ENCODE results near the gene CAMTA1.
"Not testable (repeated sequence)": the region's sequence is repeated elsewhere in the genome, so short reads cannot be mapped to it uniquely, and the experiment has no call there.

The CAMTA1 gene

GRCh38 chr1:6912518-6912917 lies 127.3 kb downstream of the CAMTA1 start:
- no peak for DNase-seq

GRCh38 chr1:6913086-6913485 lies 127.8 kb downstream of the CAMTA1 start:
- DNase-seq, result no peak

DNA sequence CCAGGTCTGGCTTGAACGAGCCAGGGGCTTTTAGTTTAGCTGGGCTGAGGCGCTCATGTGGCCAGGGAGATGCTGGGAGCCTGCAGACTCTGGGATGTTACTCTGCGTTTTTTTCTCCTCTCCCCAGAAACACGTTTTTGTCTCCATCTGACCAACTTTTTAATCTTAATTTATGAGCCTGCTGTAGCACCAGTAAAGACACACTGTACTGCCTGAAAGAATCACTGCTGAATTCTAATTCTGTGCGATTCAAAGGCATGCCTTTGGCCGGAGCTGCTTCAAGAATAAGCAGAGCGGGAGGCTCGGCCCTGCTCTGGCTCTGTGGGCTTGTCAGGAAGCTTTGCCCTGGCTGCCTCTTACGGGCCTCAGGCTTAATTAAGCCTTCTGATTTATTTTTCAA lies 129.5 kb downstream of the CAMTA1 start:
- DNase-seq, result no peak

DNA sequence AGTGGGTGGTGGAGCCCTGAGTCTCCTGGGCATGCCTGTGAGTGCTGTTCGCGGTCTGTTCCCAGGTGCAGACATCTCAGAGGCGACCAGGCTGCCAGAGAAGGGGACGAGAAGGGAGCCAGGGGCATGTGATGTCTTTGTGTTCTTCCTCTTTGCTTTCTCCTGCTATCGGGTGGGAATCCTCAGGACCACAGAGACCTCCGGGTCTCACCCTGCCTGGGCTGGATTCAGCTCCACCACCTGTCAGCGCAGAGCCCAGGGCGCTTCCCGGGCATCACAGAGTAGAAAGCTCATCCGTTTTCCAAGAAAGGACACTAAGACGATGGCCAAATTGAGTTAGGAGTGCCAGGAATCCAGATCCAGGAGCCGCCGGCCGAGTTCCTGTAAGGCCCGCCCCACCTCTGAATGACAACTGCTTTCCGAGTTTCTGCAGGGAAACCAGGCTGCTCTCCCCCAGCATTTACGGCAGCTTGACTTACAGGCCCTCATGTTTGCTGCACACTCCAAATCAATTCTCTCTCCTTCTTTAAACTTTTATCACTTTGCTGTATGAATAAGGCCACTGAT lies 130.8 kb downstream of the CAMTA1 start:
- DNase-seq, result no peak

DNA sequence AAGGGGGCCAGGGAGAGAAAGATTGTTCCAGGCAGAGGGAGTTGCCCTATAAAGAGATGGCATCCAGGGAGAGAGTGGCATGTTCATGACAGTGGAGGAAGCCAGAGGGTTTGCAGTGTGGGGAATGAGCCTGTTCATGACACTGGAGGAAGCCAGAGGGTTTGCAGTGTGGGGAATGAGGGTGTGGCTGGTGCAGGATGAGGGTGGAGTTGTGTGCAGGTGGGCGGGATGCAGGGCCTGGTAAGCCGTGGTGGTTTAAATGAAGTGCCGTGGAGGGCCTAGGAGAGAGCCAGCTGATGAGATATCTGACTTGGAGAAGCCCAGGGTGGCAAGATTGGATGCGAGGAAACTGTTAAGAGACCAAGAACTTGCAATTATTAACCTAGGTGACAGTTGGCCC lies 131.8 kb downstream of the CAMTA1 start:
- DNase-seq, result no peak

DNA sequence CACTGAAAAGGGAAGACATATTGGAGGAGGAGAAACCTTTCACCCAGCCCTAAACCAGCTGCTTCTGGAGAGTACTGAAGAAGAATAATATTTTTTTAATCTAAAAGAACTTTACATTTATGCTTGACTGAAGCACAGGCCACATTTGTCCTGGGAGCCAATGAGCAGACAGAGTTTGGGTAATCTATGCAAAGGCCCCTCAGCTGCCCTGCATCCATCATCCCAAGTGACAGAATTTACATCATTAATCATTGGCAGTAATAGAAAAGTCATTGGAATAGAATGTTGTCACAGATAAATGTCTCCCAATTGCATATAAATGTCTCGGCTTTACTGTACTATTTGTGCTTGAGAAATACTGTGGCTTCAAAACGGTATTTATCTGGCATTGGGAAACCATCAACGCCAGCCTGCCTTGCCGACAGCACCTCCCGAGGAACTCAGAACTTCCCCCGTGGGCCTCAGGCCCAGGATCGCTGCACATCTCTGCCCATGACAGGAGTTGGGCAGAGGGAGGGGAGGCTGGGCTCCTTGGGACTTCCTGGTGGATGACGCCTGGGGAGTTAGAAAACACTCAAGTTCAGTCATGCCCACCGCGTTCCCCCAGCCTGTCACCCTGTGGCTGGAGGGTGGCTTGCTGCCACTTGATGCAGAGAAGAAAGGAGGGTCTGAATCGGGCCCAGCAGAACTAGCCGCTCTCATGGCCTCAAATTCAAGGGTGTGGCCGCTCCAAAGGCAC lies 133.1 kb downstream of the CAMTA1 start:
- no peak for DNase-seq

DNA sequence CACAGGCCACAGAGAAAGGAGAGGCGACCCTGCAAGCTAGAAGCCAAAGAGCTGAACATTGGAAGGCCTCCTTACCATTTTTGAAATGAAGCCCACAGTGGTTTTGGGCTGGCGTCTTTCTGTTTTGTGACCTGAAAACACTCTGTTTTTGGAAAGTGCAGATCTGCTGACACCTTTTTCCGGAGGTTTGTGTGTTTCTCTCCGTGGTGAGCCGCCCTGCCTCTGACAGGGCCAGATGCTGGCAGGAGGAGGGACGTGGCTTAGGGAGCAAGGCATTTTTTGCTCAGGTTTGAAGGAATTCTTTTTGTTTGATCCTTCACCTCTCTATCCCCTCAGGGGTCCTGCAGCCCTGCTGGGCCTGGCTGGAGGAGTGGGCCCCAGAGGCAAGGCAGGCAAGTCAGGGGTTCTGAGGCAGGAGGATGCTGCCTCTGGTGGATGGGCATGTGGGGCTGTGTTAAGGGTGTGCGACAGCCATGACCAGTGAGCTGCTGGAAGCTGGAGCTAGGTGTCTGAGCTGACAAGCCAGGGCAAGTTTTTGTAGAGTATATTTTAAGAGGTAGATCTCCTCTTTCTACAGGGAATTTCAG lies 133.8 kb downstream of the CAMTA1 start:
- DNase-seq, result no peak

DNA sequence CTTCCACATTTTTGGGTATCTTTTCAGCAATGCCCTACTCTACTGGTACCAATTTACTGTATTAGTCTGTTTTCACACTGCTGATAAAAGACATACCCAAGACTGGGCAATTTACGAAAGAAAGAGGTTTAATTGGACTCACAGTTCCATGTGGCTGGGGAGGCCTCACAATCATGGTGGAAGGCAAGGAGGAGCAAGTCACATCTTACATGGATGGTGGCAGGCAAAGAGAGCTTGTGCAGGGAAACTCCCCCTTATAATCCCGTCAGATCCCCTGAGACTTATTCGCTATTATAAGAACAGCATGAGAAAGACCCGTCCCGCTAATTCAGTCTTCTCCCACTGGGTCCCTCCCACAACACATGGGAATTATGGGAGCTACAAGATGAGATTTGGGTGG lies 136.3 kb downstream of the CAMTA1 start:
- DNase-seq, result not testable (repeated sequence)

- DNase-seq, result no peak
These were observed 137.1 kb downstream of the CAMTA1 start for GRCh38 chr1:6922096-6922931.

DNA sequence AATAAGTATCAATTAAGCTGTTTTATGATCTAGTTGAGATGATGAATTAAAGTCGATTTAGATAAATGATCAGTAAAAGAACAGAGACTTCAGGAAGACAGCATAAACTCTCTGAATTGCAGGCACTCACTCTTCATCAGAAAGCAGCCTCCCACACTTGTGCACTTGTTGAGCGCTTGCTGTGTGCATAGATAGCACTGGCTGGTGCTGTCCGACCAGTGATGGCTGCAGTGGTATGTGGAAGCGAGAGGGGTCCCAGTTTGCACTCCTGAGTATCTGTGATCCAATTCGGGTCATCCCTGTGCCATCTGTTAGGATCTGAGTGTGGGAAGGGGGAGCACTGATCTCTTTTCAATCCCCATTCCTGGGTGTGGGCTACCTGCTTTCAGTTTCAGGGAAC lies 137.8 kb downstream of the CAMTA1 start:
- no peak for DNase-seq

DNA sequence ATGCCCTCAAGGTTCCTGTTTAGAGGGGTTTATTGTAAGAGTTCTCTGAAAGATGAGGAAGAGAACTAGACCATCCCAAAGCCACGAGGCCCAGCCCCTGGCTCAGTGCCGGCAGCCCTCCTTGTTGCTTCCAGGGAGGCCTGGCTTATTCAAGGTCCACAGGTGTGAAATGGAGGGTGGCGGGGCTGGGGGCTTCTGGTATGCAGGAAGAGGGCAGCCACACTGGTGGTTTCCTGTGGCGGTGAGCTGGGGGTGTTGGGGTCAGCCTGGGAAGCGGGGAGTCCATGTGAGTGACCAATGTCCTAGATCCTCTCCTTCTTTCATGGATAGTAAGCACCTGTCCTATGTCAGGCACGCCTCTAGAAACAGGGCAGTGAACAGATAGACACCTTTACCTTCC lies 138.2 kb downstream of the CAMTA1 start:
- DNase-seq, result no peak

- DNase-seq, result no peak
These were observed 139.0 kb downstream of the CAMTA1 start for GRCh38 chr1:6923955-6924881.

DNA sequence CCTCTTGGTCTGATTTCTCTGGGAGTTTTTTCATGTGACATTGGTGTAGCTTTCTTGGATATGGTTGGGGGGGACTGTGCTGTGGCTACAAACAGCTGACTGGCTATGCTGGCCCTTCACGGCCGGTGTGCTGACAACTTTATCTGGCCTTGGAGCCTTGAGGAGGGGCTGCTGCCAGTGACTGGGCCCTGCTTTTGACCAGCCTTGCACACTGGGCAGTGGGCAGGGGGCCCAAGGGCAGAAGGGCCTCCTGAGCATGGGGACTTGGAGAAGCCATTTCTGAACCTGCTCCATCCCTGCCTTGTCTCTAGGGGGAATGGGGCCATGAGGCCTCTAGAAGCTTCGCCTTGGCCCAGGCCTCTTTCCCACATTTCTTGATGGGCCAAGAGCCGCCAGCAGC lies 139.6 kb downstream of the CAMTA1 start:
- DNase-seq, result no peak

DNA sequence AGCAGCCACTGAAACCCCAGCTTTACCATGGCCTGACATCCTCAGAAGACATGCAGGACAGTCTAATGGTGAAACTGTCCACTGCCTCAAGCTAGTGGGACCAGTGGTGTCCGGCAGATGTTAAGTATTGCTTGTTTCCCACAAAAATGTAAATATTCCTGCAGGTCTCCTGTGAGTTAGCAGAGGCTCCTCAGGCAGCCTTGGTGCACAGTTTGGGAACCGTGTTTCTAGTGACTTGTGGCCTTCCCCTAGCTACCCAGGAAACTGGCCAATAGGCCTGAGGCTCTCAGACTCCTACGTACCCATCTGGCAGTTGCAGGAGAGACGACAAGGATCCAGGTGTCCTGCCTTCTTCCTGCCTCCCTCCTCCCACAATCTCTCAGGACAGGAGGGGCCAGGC lies 142.4 kb downstream of the CAMTA1 start:
- DNase-seq, result no peak

- no peak for DNase-seq
These were observed 143.0 kb downstream of the CAMTA1 start for GRCh38 chr1:6928106-6928885.

GRCh38 chr1:6930732-6931300 lies 145.6 kb downstream of the CAMTA1 start:
- no peak for DNase-seq

- DNase-seq, result no peak
These were observed 150.2 kb downstream of the CAMTA1 start for GRCh38 chr1:6935361-6935883.

DNA sequence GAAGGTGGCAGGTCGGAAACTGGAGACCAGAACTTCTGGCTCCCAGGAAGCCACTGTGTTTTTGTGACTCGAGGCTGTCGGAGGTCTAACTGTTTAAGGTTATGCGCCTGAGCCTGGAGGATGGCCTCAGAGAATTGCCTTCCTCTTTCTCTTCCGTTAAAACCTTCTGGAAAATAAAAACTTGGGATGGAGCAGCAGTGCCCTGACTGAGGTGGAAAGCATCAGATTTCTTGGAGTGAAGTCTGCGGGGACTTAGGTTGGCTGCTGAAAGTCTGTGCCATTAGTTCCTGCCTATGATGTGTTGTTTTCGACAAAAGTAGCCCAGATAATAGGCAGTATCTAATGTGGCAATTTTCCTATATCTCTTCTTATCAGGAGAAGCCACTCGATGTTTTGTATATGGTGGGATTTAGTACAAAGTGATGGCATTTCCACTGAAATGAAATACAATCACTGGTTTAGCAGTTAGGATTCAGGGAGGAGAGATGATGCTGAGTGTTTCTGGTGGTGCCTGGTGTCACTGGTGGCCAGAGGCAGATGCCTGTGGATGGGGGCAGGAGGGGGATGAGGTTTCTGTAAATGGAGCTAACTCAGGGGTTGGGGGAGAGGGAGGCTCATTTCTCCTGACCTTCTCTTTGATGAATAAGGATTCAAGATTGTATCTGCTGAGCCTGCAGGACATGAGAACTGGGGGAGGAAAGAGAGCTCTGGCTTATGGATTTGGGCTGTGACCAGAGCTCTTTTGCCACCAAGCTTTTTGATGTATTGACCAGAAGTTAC lies 150.8 kb downstream of the CAMTA1 start:
- DNase-seq, result no peak

GRCh38 chr1:6937048-6937447 lies 151.8 kb downstream of the CAMTA1 start:
- DNase-seq, result no peak

DNA sequence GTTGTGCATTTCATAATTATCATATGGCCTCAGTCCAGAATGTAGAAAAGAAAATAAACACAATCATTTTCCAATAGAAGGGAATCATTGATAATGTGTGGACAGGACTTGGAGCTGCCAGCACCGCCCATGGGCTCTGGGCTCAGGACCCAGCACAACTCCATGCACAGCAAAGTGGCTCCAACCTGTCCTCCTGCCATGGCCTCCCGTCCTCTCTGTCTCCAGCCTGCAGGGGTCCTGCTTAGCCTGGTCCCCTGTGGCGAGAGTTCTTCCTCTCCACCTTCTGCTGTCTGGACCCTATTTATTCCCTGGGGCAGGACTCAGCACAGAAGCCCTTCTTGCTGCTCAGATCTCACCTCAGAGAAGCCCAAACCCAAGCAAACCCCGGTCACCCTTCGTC lies 154.1 kb downstream of the CAMTA1 start:
- no peak for DNase-seq

Measured in GOT3 (cell line).